NCI-H2171 (cell line): Measurements from ENCODE around the gene OAF.

ENCODE experiments used
- DNase-seq: peaks from one replicate; lab custom pipeline; 2025; lab: John Stamatoyannopoulos, UW

Gene OAF

DNA sequence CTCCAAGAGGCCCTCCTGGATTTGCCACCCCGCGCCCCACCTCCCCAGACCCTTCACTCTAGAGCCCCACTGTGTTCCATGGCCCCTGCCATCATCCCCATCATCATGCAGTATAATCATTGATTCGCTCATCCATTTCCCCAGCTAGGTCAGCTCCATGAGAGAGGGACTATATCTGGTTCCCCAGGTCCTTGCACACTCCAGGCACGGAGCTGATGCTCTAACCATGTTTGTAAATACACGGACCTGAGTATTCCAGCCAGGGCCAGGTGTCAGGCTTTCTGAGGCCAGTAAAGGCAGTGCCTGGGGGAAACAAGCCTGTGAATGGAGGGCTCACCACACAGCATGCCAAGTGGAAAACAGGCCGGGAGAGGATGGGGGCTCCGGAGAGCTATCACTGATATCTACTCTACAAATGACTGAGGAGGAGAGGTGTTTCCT lies 27.1 kb upstream of the OAF start:
- DNase-seq, result no peak

DNA sequence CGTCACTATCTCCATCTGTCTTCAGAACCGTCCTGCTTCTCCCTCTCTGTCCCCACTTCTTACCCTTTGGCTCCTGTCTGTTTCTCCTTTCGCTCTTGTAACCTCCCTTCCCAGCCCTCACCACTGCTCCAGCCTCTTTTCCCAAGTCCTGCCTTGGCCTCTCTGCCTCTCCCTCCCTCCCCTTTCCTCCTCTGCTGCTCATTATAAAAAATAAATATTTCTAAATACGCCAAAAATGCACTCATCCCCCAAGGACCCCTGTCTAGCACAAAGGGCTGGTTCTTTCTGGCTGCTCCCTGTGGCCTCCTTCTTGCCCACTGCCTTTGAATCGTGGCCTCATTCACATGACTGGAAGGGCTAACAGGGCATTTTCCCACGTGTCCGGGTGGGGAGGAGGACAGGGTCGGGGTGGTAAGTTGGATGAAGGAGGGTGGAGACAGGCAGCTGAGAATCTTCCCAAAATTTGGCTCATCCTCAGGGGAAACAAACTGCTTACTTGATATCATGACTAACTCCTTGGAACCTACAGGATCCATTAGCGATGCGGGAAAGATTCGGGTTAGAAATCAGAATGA lies 26.4 kb upstream of the OAF start:
- DNase-seq, result no peak

DNA sequence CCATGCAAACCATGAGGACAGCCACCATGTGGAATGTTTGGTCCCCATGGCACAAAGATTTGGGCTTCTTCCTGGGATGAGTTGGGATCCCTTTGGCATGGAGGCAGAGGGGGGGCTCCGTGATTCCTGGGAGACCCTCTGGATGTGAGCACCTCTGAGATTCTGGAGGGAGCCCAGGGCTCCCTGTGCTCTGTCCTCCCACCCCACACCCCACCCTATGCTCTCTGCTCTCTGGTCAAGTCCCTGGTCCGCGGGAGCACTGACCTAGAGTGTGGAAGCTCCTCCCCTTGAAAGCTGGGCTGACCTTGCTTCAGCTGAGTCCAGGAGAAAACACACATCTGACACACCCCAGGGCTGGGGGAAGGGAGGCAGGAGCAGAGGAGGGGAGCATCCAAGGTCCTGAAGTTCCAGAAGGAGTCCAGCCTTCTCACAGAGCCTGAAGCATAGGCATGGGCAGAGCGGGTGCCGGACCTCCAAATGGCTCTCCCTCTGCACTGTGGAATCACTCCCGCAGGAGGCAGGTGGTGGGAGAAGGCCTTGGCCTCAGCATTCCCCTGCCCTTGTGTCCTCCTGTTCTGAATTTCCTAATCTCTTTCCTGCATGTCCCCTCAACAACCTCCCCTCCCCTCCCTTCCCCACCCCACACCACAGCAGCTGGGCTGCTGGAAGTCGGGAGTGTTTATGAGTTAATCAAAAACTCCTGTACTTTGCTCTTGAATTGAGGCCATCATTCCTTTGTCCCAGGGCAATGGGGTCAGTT lies 25.7 kb upstream of the OAF start:
- DNase-seq, result no peak

DNA sequence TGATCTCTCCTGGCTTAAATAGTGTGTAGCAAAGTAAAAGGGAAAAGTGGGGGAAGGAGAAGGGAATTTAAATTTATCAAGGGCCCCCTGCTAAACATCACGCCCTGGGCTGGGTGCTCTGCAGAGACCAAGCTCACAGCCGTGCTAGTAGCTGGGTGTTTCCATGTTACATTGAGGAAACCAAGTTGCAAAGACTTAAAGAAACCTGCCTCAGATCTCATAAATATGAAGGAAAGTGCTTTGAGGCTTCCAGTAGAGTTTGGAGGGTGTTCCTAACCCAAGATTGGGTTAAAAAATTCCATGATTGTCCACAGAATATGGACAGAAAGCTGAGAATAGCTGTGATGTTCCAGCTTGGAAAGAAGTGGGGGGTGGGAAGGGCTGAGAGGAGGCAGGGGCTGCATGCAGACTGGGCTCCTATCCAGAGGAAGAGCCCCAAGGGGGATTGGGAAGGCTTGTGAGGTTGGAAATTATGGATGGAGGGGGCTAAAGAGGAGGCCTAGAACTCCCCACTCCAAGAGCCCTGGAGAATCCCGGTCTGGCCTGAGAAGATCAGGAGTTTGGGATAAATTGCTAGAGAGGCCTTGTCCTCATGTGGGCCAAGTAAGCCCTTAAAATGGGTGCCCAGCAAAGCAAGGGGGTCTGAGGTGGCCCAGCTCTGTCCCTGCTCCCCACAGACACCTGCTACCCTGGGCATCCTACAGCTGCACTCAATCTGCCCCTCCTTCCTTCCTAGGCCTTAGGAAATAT lies 25.0 kb upstream of the OAF start:
- no peak for DNase-seq

DNA sequence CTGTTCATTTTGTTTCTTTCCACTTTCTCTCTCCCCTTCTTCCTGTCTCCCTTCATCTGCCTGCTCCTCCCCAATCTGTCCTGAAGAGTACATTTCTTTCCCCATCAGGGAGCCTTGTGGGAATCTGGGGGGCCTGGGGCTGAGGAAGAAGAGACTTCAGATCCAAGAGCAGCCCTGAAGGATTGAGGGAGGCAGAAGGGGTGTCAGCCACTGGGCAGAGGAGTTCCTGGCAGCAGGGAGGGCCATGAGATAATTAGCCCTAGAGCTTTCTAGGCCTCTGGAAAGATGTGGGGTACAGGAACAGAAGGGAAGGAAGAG lies 24.4 kb upstream of the OAF start:
- no peak for DNase-seq

GRCh38 chr11:120186774-120187591 lies 23.8 kb upstream of the OAF start:
- no peak for DNase-seq

- no peak for DNase-seq
Observed at GRCh38 chr11:120188371-120188770, 22.5 kb upstream of the OAF start.

DNA sequence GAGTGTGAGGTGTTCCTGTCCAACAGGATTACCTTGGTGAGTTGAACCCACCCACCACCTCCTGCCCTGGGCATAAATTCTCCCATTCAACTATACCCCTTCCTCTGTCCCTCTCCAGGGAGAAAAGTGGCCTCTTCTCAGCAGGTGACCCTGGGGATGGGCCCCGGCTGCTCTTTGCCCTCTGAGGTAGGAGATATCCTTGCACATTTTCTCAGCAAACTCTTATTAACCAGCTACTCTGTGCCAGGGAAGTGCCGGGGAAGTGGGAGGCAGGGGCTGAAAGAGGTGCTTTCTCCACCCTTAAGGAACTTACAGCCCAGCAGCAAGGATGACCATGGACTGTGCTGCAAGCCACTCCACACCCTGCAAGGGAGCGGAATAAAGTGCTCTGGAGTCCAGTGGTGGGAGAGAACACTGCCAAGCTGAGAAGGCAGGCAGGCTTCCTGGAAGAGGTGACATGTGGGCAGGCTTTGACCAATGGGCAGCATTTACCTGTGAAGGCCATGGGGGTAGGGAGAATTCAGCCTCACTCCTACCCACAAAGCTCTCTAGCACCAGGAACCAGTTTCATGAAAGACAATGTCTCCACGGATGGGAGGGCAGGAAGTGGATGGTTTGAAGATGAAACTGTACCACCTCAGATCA lies 21.9 kb upstream of the OAF start:
- no peak for DNase-seq

DNA sequence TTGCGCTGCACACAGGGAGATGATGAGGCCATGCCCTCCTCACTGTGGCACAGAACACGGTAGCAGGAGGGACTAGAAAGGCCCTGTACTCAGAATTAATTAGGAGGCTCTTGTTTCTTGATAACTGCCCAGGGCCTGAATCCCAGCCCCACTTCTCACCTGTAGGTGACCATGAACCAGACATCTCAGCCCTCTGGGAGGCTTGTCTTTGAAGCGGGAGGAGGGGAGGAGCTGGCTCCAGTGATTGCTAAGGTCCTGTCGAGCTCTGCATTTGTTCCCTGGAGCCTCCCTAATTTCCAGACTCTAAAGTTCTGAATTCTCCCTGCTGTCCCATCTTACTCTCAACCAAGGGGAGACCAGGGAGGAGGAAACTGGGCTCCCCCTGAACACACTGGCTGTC lies 19.8 kb upstream of the OAF start:
- DNase-seq, result no peak

DNA sequence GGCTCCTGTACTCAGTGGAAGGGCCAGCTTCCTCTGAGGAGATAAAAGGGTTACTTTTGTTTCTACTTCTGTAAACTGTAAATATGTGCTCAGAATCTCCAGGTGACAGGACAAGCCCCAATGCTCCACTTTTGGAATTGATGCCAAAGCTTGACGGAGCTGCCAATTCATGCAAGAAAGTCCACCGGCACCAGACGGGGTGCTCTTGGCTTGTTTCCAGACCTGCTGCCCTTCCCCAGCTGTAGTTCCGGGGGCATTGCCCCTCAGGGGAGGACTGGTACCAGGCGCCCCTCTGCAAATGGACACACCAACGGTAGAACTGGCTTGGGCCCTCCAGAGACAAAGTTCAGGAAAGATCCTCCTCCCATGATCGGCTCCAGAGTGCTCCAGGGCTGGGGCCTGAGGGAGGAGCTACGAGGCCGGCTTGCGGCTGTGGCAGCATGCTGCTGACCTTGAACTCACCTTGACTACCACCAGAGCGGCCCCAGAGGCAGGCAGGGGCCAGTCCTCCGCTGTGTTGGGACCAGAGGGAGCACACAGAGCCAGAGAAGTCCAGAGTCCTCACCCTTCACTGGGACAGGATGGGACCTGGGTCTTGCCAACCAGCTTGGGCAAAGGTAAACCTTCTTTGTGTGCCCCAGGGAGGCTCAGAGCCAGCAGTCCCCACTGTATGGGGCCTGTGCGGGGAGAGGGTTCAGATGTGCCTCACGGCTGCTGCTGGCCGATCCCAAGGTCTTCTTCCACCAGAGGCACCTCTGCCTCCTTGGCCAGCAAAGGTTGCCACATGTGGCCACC lies 17.8 kb upstream of the OAF start:
- DNase-seq, result no peak

GRCh38 chr11:120194166-120194565 lies 16.7 kb upstream of the OAF start:
- no peak for DNase-seq

- no peak for DNase-seq
Observed at GRCh38 chr11:120195601-120196320, 15.1 kb upstream of the OAF start.

DNA sequence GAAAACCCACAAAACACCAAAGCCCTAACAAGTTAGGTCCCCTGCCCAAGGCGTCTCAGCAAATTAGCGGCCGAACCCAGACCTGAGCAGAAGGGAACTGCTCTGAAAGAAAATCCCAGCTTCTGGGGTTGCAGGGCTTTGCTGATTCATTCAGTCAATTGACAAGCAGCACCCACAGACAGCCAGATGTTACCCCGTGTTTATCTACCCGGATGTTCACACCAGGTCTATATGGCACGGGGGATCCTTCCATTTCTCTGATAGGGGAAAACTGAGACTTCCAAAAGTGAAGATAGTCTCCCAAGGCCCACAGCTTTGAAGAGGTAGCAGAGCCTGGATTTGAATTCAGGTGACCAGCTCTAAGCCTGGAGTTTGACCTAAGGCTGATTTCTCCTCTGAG lies 14.0 kb upstream of the OAF start:
- no peak for DNase-seq

- DNase-seq, result no peak
Observed at GRCh38 chr11:120197251-120197891, 13.5 kb upstream of the OAF start.

DNA sequence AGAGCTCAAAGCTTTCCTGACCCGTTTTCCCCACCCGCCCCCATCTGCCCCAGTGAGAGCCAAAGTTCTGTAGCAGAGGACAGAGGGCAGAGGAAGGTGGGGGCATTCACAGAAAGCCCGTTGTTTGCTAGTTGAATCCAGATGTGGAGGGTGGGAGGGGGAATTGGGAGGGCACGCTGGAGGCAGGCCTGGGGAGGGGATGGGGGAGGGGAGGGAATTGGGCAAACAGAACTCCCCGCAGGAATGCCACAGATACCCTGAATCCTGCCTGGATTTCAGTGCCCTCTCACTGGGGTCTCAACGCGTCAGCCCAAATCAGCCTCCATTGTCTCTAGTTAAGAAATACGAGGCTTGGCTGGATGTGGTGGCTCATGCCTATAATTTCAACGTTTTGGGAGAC lies 12.9 kb upstream of the OAF start:
- no peak for DNase-seq

DNA sequence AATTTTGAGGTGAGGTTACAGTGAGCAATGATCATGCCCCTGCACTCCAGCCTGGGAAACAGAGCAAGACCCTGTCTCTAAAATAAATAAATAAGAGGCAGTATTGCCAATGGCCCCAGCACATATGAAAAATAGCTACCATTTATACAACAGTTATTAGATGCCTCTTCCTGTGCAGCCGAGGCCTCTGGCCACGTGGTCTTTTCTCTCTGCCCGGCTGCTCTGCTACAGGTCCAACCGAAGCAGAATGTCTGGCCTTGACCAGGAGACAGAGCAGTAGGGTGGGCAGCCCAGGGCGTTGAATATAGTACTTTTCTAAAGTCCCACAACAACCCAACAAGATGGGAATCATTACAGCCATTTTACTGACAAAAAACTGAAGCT lies 12.4 kb upstream of the OAF start:
- DNase-seq, result no peak

GRCh38 chr11:120198787-120199469 lies 11.9 kb upstream of the OAF start:
- no peak for DNase-seq

DNA sequence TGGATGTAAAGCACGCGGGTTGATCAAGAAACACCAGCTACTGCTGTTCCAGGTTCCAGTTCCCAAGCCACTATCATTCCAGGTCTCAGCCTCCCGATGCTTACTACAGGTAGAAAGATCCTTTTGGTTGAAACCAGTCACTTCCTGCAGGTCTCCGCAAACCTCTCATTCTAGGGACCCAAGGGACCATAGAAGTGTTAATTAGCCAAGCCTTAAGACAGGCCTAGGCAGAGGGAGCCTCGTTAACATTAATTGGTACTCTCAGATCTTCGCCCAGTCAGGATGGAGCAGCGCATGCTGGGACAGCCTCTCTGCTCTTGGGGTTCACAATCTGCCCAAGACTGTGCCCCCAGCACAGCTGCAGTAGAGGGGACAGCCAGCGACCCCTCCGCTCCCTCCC lies 11.2 kb upstream of the OAF start:
- DNase-seq, result no peak

DNA sequence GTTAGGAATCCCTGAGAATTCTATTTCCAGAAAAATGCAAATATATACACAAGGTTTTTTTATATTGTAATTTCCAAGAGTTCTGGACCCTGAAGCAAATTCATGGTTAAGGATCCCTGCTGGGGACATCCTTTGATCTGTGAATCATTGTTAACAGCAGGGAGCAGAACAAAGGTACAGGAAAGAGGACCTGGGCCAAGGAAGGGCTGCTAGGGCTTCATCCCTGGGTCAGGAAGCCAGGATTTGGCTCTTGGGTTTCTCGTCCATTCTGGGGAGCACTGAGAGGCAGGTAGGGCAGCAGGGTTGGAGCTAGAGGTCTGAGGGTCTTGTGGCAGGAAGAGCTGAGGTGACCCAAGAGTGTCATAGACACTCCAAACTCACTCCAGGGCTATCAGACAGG lies 10.2 kb upstream of the OAF start:
- no peak for DNase-seq

DNA sequence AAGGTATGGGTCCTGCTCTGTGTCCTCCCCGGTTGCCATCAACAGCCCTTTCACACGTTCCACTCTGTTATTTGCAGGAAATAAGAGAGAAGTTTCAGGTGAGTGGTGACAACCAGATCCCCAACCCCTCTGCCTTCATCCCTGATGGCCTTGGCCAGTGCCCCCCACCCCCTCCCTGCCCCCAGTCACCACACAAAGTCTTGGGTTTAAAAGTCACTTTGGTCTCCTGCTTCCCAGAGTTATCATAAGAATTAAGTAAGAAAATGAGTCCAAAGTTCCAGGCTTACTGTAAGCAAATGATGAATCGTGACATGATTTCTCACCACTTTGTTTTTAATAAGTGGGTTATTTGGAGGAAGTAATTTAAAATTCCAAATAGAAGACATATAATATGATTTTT lies 9.2 kb upstream of the OAF start:
- DNase-seq, result no peak
